ENCODE data around the gene PIK3CG. TPM values are rescaled to one million over a fixed set of nuclear protein-coding genes. Genes with fewer than 3 reads are reported as not detected.
"Not testable (repeated sequence)": the region's sequence is repeated elsewhere in the genome, so short reads cannot be mapped to it uniquely, and the experiment has no call there.

Gene PIK3CG
- polyA plus RNA-seq, 1 experiment, result not detected

DNA sequence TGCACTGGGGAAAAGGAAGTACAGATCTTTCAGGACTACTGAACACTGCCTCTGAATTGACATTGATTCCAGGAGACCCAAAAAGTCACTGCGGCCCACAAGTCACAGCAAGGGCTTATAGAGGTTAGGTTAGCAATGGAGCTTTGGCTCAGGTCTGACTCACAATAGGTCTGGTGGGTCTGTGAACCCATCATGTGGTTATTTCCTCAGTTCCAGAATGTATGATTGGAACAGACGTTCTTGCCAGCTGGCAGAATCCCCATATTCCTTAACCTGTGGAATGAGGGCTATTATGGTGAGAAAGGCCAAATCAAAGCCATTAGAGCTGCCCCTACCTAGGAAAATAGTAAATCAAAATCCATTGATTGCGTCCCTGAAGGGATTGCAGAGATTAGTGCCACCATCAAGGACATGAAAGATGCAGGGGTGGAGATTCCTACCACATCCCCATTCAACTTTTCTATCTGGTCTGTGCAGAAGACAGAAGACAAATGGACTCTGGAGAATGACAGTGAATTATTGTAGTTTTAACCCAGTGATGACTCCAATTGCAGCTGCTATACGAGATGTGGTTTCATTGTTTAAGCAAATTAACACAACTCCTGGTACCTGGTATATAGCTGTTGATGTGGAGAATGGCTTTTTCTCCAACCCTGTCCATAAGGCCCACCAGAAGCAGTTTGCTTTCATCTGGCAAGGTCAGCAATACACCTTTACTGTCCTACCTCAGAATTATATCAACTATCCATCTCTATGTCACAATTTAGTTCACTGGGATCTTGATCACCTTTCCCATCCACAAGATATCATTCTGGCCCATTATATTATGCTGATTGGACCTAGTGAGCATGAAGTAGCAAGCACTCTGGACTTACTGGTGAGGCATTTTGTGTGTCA is 44.5 kb upstream of the PIK3CG start:
- H3K4me3 ChIP-seq (ENCODE audit: low read depth, low read length), result no peak overlapping the region
- DNase-seq (ENCODE audit: low read depth), result no peak
- CTCF ChIA-PET, result interaction anchor here (1.3 kb wide), 1 partner anchor 28 kb away, joined by 5 read pairs; no protein-coding TSS in a partner anchor
- POLR2A ChIA-PET, result no interaction called here
- TF ChIP-seq, protein P1, sequence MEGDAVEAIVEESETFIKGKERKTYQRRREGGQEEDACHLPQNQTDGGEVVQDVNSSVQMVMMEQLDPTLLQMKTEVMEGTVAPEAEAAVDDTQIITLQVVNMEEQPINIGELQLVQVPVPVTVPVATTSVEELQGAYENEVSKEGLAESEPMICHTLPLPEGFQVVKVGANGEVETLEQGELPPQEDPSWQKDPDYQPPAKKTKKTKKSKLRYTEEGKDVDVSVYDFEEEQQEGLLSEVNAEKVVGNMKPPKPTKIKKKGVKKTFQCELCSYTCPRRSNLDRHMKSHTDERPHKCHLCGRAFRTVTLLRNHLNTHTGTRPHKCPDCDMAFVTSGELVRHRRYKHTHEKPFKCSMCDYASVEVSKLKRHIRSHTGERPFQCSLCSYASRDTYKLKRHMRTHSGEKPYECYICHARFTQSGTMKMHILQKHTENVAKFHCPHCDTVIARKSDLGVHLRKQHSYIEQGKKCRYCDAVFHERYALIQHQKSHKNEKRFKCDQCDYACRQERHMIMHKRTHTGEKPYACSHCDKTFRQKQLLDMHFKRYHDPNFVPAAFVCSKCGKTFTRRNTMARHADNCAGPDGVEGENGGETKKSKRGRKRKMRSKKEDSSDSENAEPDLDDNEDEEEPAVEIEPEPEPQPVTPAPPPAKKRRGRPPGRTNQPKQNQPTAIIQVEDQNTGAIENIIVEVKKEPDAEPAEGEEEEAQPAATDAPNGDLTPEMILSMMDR (IDR thresholded peaks at IDR 0.05; ENCODE audit: insufficient read depth, low read depth, low read length), result no peak
- no peaks in the 10 kb centered on the region for H3K27me3 ChIP-seq (ENCODE audit: control insufficient read depth, insufficient read depth, low read length)
- no peaks in the 10 kb centered on the region for H3K36me3 ChIP-seq (ENCODE audit: control insufficient read depth, insufficient read depth, low read length)

DNA sequence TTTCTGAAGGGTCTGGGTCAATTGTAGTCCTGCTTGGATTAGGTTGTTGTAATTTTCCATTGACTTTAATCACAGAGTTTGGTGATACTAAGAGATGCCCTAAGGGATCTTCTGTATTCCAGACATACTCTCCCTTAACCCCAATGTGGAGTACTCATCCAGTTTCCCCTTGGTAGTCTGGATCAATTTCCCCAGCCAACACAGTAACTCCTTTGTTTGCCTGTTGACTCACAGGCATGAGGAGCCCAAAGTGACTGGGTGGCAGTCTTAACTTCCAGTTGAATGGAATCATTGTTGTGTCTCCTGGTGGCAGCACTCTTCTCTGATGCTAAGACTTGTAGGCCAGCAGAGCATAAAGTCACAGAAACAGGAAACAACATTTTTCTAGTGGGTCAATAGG is 41.5 kb upstream of the PIK3CG start:
- ChIA-PET CTCF (interaction anchor here (0.6 kb wide), 1 partner anchor 262 kb away, joined by 3 read pairs; no protein-coding TSS in a partner anchor), POLR2A (no interaction called here)
- Histone ChIP-seq H3K4me3 (ENCODE audit: low read depth, low read length) (no peak overlapping the region), H3K27me3 (ENCODE audit: control insufficient read depth, insufficient read depth, low read length) (no peaks in the 10 kb centered on the region), H3K36me3 (ENCODE audit: control insufficient read depth, insufficient read depth, low read length) (no peaks in the 10 kb centered on the region)
- no peak for DNase-seq (ENCODE audit: low read depth)
- TF ChIP-seq, protein P1 (IDR thresholded peaks at IDR 0.05; ENCODE audit: insufficient read depth, low read depth, low read length), result no peak

DNA sequence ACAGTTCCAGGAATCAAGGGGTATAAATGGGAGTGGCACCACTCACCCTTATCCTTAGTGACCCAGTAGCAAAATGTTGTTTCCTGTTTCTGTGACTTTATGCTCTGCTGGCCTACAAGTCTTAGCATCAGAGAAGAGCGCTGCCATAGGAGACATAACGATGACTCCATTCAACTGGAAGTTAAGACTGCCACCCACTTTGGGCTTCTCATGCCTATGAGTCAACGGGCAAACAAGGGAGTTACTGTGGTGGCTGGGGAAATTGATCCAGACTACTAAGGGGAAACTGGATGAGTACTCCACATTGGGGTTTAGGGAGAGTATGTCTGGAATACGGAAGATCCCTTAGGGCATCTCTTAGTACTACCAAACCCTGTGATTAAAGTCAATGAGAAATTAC is 40.6 kb upstream of the PIK3CG start:
- ChIA-PET POLR2A (no interaction called here), CTCF (no interaction called here)
- TF ChIP-seq, protein P1 (IDR thresholded peaks at IDR 0.05; ENCODE audit: insufficient read depth, low read depth, low read length), result no peak
- no peaks in the 10 kb centered on the region for H3K27me3 ChIP-seq (ENCODE audit: control insufficient read depth, insufficient read depth, low read length)
- DNase-seq (ENCODE audit: low read depth), result no peak
- no peak overlapping the region for H3K4me3 ChIP-seq (ENCODE audit: low read depth, low read length)
- no peaks in the 10 kb centered on the region for H3K36me3 ChIP-seq (ENCODE audit: control insufficient read depth, insufficient read depth, low read length)

DNA sequence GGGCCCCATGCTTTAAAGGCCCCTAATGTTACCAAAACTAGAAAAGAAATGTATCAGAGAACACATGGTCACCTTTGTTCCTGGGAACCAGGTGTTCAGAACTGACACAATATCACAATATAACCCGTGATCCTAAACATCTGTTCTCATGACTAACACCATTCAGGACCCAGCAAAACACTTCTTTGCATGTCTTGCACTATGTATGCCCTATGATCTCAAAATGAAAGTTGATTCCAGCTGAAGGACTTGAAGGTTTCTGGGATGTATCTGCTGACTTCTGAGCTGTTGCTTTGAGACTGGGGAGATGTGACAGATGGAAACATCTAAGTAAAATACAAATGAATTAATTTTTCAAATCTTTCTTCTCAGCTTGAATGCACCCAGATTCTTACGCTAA is 37.5 kb upstream of the PIK3CG start:
- no peaks in the 10 kb centered on the region for H3K27me3 ChIP-seq (ENCODE audit: control insufficient read depth, insufficient read depth, low read length)
- no peak overlapping the region for H3K4me3 ChIP-seq (ENCODE audit: low read depth, low read length)
- ChIA-PET POLR2A (no interaction called here), CTCF (interaction anchor here (0.6 kb wide), 1 partner anchor 33 kb away, joined by 3 read pairs; no protein-coding TSS in a partner anchor)
- no peak for DNase-seq (ENCODE audit: low read depth)
- TF ChIP-seq, protein P1 (IDR thresholded peaks at IDR 0.05; ENCODE audit: insufficient read depth, low read depth, low read length), result no peak
- H3K36me3 ChIP-seq (ENCODE audit: control insufficient read depth, insufficient read depth, low read length), result no peaks in the 10 kb centered on the region

DNA sequence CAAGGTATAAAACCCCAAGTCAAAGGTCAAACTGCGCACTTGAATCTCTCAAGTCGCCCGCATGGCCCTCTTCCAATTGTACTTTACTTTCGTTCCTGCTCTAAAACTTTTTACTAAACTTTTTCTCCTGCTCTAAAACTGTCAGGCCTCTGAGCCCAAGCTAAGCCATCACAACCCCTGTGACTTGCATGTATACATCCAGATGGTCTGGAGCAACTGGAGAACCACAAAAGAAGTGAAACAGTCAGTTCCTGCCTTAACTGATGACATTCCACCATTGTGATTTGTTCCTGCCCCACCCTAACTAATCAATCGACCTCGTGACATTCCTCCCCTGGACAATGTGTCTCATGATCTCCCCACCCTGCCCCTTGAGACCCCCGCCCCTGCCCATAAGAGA is 35.6 kb upstream of the PIK3CG start:
- TF ChIP-seq, protein P1 (IDR thresholded peaks at IDR 0.05; ENCODE audit: insufficient read depth, low read depth, low read length), result no peak
- ChIA-PET CTCF (no interaction called here), POLR2A (no interaction called here)
- no peak for DNase-seq (ENCODE audit: low read depth)
- no peaks in the 10 kb centered on the region for H3K27me3 ChIP-seq (ENCODE audit: control insufficient read depth, insufficient read depth, low read length)
- H3K4me3 ChIP-seq (ENCODE audit: low read depth, low read length), result no peak overlapping the region
- no peaks in the 10 kb centered on the region for H3K36me3 ChIP-seq (ENCODE audit: control insufficient read depth, insufficient read depth, low read length)

DNA sequence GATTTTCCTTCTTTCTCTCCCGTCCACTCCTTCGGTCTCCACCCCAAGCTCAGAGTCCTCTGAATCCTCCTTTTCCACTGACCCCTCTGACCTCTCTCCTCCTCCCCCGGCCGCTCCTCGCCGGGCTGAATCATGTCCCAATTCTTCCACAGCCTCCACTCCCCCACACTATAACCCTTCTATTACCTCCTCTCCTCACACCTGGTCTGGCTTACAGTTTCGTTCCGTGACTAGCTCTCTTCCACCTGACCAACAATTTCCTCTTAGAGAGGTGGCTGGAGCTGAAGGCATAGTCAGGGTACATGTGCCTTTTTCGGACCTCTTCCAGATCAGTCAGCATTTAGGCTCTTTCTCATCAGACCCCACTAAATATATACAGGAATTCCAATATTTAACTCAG is 34.2 kb upstream of the PIK3CG start:
- H3K36me3 ChIP-seq (ENCODE audit: control insufficient read depth, insufficient read depth, low read length); POLR2A ChIA-PET; H3K4me3 ChIP-seq (ENCODE audit: low read depth, low read length); H3K27me3 ChIP-seq (ENCODE audit: control insufficient read depth, insufficient read depth, low read length); DNase-seq (ENCODE audit: low read depth): not testable (repeated sequence)
- CTCF ChIA-PET, result interaction anchor here (1.8 kb wide), 1 partner anchor 19 kb away, joined by 5 read pairs; no protein-coding TSS in a partner anchor

All from BJ (cell line).